ENCODE measurements around the gene SMIM32. TPM values are rescaled to one million over a fixed set of nuclear protein-coding genes. Genes with fewer than 3 reads are reported as not detected.

Gene SMIM32
- total RNA-seq, 1 experiment from 2014 or later, result 0.37 TPM

- no peak overlapping the region for H3K27ac Mint-ChIP-seq
- no peak overlapping the region for H3K4me3 Mint-ChIP-seq
- H3K27me3 Mint-ChIP-seq (ENCODE audit: low read depth), result peaks cover 31% of the 10 kb centered on the region
- ATAC-seq, result no peak
- DNase-seq (ENCODE audit: low spot score), result no peak
- H3K4me1 Mint-ChIP-seq, result peaks cover 10% of the 10 kb centered on the region
- peaks cover 11% of the 10 kb centered on the region for H3K36me3 Mint-ChIP-seq
- CTCF ChIA-PET, result no interaction called here
- no peaks in the 10 kb centered on the region for H3K9me3 Mint-ChIP-seq
- POLR2A ChIA-PET, result no interaction called here
- no peak for TF ChIP-seq CTCF (IDR thresholded peaks at IDR 0.05)
- no peak for TF ChIP-seq NFE2L1 (CRISPR knock-in tag; IDR thresholded peaks at IDR 0.05)
- TF ChIP-seq, protein P1, sequence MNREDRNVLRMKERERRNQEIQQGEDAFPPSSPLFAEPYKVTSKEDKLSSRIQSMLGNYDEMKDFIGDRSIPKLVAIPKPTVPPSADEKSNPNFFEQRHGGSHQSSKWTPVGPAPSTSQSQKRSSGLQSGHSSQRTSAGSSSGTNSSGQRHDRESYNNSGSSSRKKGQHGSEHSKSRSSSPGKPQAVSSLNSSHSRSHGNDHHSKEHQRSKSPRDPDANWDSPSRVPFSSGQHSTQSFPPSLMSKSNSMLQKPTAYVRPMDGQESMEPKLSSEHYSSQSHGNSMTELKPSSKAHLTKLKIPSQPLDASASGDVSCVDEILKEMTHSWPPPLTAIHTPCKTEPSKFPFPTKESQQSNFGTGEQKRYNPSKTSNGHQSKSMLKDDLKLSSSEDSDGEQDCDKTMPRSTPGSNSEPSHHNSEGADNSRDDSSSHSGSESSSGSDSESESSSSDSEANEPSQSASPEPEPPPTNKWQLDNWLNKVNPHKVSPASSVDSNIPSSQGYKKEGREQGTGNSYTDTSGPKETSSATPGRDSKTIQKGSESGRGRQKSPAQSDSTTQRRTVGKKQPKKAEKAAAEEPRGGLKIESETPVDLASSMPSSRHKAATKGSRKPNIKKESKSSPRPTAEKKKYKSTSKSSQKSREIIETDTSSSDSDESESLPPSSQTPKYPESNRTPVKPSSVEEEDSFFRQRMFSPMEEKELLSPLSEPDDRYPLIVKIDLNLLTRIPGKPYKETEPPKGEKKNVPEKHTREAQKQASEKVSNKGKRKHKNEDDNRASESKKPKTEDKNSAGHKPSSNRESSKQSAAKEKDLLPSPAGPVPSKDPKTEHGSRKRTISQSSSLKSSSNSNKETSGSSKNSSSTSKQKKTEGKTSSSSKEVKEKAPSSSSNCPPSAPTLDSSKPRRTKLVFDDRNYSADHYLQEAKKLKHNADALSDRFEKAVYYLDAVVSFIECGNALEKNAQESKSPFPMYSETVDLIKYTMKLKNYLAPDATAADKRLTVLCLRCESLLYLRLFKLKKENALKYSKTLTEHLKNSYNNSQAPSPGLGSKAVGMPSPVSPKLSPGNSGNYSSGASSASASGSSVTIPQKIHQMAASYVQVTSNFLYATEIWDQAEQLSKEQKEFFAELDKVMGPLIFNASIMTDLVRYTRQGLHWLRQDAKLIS (CRISPR knock-in tag; IDR thresholded peaks at IDR 0.05; ENCODE audit: borderline replicate concordance), result no peak
- TF ChIP-seq, protein P2, sequence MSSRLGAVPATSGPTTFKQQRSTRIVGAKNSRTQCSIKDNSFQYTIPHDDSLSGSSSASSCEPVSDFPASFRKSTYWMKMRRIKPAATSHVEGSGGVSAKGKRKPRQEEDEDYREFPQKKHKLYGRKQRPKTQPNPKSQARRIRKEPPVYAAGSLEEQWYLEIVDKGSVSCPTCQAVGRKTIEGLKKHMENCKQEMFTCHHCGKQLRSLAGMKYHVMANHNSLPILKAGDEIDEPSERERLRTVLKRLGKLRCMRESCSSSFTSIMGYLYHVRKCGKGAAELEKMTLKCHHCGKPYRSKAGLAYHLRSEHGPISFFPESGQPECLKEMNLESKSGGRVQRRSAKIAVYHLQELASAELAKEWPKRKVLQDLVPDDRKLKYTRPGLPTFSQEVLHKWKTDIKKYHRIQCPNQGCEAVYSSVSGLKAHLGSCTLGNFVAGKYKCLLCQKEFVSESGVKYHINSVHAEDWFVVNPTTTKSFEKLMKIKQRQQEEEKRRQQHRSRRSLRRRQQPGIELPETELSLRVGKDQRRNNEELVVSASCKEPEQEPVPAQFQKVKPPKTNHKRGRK (CRISPR knock-in tag; IDR thresholded peaks at IDR 0.05; ENCODE audit: borderline replicate concordance), result no peak
- no peak for TF ChIP-seq FOXJ3 (CRISPR knock-in tag; IDR thresholded peaks at IDR 0.05; ENCODE audit: borderline replicate concordance)
- no peak for TF ChIP-seq ZNF232 (CRISPR knock-in tag; IDR thresholded peaks at IDR 0.05)
- no peak for TF ChIP-seq ARID4B (CRISPR knock-in tag; IDR thresholded peaks at IDR 0.05; ENCODE audit: borderline replicate concordance)
- no peak for TF ChIP-seq SOX15 (CRISPR knock-in tag; IDR thresholded peaks at IDR 0.05)
- TF ChIP-seq, protein P3, sequence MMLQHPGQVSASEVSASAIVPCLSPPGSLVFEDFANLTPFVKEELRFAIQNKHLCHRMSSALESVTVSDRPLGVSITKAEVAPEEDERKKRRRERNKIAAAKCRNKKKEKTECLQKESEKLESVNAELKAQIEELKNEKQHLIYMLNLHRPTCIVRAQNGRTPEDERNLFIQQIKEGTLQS (CRISPR knock-in tag; conservative IDR thresholded peaks at IDR 0.05), result no peak
- TF ChIP-seq TEAD1 (CRISPR knock-in tag; IDR thresholded peaks at IDR 0.05), result no peak
- no peak for TF ChIP-seq ERG (CRISPR knock-in tag; IDR thresholded peaks at IDR 0.05)
- TF ChIP-seq MXD4 (CRISPR knock-in tag; IDR thresholded peaks at IDR 0.05; ENCODE audit: borderline replicate concordance), result no peak
- TF ChIP-seq, protein P4, sequence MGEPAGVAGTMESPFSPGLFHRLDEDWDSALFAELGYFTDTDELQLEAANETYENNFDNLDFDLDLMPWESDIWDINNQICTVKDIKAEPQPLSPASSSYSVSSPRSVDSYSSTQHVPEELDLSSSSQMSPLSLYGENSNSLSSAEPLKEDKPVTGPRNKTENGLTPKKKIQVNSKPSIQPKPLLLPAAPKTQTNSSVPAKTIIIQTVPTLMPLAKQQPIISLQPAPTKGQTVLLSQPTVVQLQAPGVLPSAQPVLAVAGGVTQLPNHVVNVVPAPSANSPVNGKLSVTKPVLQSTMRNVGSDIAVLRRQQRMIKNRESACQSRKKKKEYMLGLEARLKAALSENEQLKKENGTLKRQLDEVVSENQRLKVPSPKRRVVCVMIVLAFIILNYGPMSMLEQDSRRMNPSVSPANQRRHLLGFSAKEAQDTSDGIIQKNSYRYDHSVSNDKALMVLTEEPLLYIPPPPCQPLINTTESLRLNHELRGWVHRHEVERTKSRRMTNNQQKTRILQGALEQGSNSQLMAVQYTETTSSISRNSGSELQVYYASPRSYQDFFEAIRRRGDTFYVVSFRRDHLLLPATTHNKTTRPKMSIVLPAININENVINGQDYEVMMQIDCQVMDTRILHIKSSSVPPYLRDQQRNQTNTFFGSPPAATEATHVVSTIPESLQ (CRISPR knock-in tag; IDR thresholded peaks at IDR 0.05), result no peak
- TF ChIP-seq IRF2 (CRISPR knock-in tag; IDR thresholded peaks at IDR 0.05; ENCODE audit: borderline replicate concordance, low read depth), result no peak
- TF ChIP-seq NR1H2 (CRISPR knock-in tag; IDR thresholded peaks at IDR 0.05), result no peak
Observed at GRCh38 chr5:136186796-136187195, 6.2 kb downstream of the SMIM32 start.
